ENCODE measurements around the gene PMEPA1.

DNA sequence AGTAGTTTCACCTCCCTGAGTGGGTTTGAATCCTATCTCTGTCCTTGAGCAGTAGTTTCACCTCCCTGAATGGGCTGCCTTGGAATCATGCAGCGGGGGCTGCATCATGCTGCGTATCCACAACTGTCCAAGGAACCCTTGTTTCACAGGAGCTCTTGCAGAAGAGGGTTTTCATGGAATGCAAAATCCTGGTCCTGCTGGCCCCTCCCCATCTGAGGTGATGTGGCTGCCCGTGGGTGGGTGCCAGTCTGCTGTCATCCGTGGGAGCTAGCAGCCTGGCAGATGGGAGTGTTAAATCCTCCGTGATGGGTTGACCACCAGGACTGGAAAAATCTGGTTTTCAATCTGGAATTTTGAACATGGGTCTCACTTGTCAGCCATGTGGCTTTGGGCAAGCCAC, 111.3 kb downstream of the PMEPA1 start:
- TF ChIP-seq POLR2A (IDR thresholded peaks at IDR 0.05), result no peak
- TF ChIP-seq CTCF (IDR thresholded peaks at IDR 0.05), result no peak
